ENCODE measurements around the gene NOS1AP.
A peak's percentile ranks its signal among the peaks of the same experiment; 100 is the strongest.

The NOS1AP gene

GRCh38 chr1:162134646-162135045 lies 65.2 kb downstream of the NOS1AP start:
- TF ChIP-seq RARB (CRISPR knock-in tag; IDR thresholded peaks at IDR 0.05) (no peak), GLIS3 (CRISPR knock-in tag; IDR thresholded peaks at IDR 0.05) (no peak), CREB5 (CRISPR knock-in tag; IDR thresholded peaks at IDR 0.05; ENCODE audit: low read depth) (no peak), ZFP30 (CRISPR knock-in tag; IDR thresholded peaks at IDR 0.05) (no peak), ZNF8 (CRISPR knock-in tag; IDR thresholded peaks at IDR 0.05) (no peak), ZNF70 (CRISPR knock-in tag; IDR thresholded peaks at IDR 0.05) (no peak), TOX (CRISPR knock-in tag; IDR thresholded peaks at IDR 0.05; ENCODE audit: borderline replicate concordance) (no peak), ZC3H10 (CRISPR knock-in tag; IDR thresholded peaks at IDR 0.05) (no peak), TSHZ2 (CRISPR knock-in tag; IDR thresholded peaks at IDR 0.05) (no peak)
- no peak for ATAC-seq

GRCh38 chr1:162135271-162135775 lies 65.8 kb downstream of the NOS1AP start:
- TF ChIP-seq ISL1 (CRISPR knock-in tag; IDR thresholded peaks at IDR 0.05) = no peak
- no peak for TF ChIP-seq TSHZ2 (CRISPR knock-in tag; IDR thresholded peaks at IDR 0.05)
- no peak for TF ChIP-seq OSR1 (CRISPR knock-in tag; IDR thresholded peaks at IDR 0.05)
- no peak for TF ChIP-seq ZC3H10 (CRISPR knock-in tag; IDR thresholded peaks at IDR 0.05)
- TF ChIP-seq CSDC2 (CRISPR knock-in tag; IDR thresholded peaks at IDR 0.05) = no peak
- TF ChIP-seq ZFP3 (CRISPR knock-in tag; IDR thresholded peaks at IDR 0.05) = no peak
- no peak for TF ChIP-seq POU6F1 (CRISPR knock-in tag; IDR thresholded peaks at IDR 0.05; ENCODE audit: borderline replicate concordance, low read depth)
- TF ChIP-seq RARB (CRISPR knock-in tag; IDR thresholded peaks at IDR 0.05) = no peak
- no peak for TF ChIP-seq ZNF565 (CRISPR knock-in tag; conservative IDR thresholded peaks at IDR 0.05; ENCODE audit: low read depth)
- TF ChIP-seq PATZ1 (CRISPR knock-in tag; IDR thresholded peaks at IDR 0.05; ENCODE audit: borderline replicate concordance) = no peak
- TF ChIP-seq GLIS3 (CRISPR knock-in tag; IDR thresholded peaks at IDR 0.05) = no peak
- ATAC-seq = no peak

- ATAC-seq = peak; percentile 94
- TF ChIP-seq OSR1 (CRISPR knock-in tag; IDR thresholded peaks at IDR 0.05) (0 out of 2 replicates have a peak, but pooled peaks have one; percentile 47), POU6F1 (CRISPR knock-in tag; IDR thresholded peaks at IDR 0.05; ENCODE audit: borderline replicate concordance, low read depth) (no peak)
Observed at GRCh38 chr1:162136760-162137159, 67.3 kb downstream of the NOS1AP start.

All from SK-N-SH treated with all-trans-retinoic acid at 6 μM for 48 hours (cell line).